ENCODE results near the gene TOM1L1.

The TOM1L1 gene

DNA sequence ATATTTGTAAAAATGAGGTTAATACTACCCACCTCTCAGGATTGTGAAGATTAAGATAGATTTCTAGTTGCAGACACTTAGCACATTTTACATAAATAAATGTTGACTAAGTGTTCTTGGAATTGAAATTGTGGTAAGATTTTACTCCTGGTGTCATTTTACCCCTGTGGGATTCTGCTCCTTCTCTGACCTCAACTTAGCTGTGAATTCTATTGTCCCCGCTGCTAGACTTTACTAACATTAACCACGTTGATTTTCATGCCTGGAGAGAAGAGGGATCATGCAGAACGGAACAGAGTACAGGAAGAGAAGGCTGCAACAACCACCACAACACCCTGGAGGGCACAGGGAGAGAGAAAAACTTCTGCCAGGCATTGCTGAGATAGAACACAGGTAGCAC lies 2.1 kb upstream of the TOM1L1 start:
- TF ChIP-seq Cebpa-rat (IDR thresholded peaks at IDR 0.05): no peak
- Histone ChIP-seq H3K4me3 (no peak overlapping the region), H3K27ac (no peak overlapping the region), H4K20me1 (no peaks in the 10 kb centered on the region), H3K4me2 (no peak overlapping the region), H3K27me3 (no peaks in the 10 kb centered on the region), H3K9ac (no peak overlapping the region), H3K36me3 (no peaks in the 10 kb centered on the region), H3K9me3 (peaks cover 10% of the 10 kb centered on the region; the same call in 1 of the 2 replicates), H3K4me1 (no peaks in the 10 kb centered on the region)

DNA sequence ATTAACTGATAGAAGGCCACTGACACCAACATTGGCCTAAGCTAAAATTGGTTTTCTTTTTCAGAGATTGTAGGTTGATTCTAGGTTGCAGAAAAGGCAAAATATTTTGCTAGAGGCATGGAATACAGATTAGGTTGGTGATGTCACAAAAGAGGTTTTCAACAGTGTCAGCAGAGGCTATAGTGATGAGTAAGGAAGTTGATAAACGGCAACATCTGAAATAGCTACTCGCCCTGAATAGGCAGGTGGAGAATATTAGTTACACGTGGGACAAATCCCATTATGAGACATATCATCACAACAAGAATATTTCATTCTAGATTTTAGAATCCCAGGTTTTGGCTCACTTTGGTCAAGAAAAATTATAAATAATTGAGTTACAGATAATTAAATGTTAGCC lies 1.5 kb upstream of the TOM1L1 start:
- no peaks in the 10 kb centered on the region for H3K4me1 ChIP-seq
- H3K27me3 ChIP-seq: no peaks in the 10 kb centered on the region
- TF ChIP-seq Cebpa-rat (IDR thresholded peaks at IDR 0.05): no peak
- H4K20me1 ChIP-seq: no peaks in the 10 kb centered on the region
- H3K4me3 ChIP-seq: no peak overlapping the region
- no peak overlapping the region for H3K4me2 ChIP-seq
- H3K9me3 ChIP-seq: peaks cover 10% of the 10 kb centered on the region; the same call in 1 of the 2 replicates
- no peak overlapping the region for H3K27ac ChIP-seq
- H3K9ac ChIP-seq: no peak overlapping the region
- no peaks in the 10 kb centered on the region for H3K36me3 ChIP-seq

DNA sequence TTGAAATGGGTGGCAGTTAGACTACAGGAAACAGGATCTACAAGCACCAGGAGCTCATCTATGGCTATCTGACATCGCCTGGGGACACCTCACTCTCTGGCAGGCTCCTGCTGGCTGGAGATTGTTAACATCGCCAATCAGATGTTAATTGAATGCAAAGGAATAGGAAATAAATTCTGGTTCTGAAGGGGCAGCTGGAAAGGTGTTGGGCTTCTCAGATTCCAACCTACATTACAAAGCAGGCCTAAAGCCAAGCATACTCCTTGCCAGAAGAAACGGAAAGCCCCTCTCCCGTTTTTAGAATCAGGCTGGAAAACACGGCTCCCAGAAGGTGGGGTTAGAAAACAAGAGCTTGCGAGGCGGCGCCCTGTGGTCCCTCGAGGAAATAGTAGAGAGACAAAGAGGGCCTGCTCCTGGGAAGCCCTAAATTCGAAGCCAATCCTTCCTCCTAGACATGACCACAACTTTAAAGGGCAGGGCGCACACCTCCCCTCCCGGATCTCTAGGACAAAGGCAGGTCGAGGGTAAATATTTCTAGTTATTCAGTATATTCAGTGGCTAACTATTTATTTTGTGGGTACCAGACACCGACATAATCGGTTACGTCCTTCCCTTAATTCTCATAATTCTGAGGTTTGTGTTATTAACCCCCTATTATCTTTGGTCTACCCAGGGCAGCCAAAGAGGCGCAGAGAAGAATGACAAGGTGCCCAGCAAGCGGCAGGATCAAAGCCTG lies 763 bp upstream of the TOM1L1 start:
- Histone ChIP-seq H3K4me2 (no peak overlapping the region), H3K4me3 (no peak overlapping the region), H3K27me3 (no peaks in the 10 kb centered on the region), H3K4me1 (no peaks in the 10 kb centered on the region), H3K9ac (no peak overlapping the region), H4K20me1 (no peaks in the 10 kb centered on the region), H3K9me3 (peaks cover 10% of the 10 kb centered on the region; the same call in 1 of the 2 replicates), H3K36me3 (no peaks in the 10 kb centered on the region), H3K27ac (no peak overlapping the region)
- TF ChIP-seq Cebpa-rat (IDR thresholded peaks at IDR 0.05): no peak

DNA sequence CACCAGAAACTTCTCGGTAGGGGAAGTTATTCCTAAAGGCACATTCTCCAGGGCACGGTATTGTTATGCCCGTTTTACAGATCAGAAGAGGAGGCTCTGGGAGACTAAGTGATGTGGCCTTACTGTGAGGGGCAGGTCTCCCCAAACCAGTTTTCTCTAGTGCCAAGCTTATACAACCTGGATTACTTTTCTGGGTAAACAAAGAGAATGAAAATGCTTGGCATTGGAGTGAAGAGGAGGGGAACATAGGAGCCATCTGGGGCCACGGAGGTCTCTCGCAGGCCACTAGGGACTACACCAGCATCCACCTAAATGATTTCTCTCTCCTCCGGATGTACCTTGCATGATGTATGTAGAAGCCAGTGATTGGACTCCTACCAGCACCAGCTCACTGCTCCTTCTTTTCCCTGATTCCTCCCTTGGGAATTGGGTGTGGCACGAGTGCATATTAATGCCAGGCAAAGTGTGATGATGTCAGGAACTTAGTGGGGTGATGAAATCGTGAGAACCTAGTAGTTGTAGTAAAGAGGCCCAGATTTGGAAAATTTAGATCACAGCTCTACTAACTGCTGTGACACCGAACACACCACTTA lies 674 bp downstream of the TOM1L1 start:
- Histone ChIP-seq H3K4me3 (no peak overlapping the region), H3K27ac (no peak overlapping the region), H3K4me1 (no peaks in the 10 kb centered on the region), H3K9me3 (peaks cover 10% of the 10 kb centered on the region; the same call in 1 of the 2 replicates), H3K27me3 (no peaks in the 10 kb centered on the region), H3K36me3 (no peaks in the 10 kb centered on the region), H3K4me2 (no peak overlapping the region), H3K9ac (no peak overlapping the region), H4K20me1 (no peaks in the 10 kb centered on the region)
- no peak for TF ChIP-seq Cebpa-rat (IDR thresholded peaks at IDR 0.05)

DNA sequence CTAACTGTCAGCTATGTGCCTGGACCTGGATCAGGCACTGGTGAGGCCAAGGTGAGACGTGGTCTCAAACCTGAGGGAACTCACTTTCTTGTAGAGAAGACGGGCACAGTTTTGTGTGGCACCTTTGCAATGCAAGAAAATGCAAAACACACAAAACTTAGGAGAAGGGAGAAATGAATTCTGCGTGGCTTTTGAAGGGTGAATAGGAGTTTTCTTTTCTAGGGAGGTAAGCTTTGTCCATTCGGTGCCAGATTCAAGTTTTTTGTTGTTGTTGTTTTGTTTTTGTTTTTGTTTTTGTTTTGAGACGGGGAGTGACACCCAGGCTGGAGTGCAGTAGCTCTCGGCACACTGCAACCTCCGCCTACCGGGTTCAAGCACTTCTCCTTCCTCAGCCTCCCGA lies 1.4 kb downstream of the TOM1L1 start:
- H4K20me1 ChIP-seq: no peaks in the 10 kb centered on the region
- no peak overlapping the region for H3K9ac ChIP-seq
- no peak overlapping the region for H3K4me2 ChIP-seq
- no peak for TF ChIP-seq Cebpa-rat (IDR thresholded peaks at IDR 0.05)
- no peak overlapping the region for H3K27ac ChIP-seq
- H3K36me3 ChIP-seq: no peaks in the 10 kb centered on the region
- peaks cover 10% of the 10 kb centered on the region; the same call in 1 of the 2 replicates for H3K9me3 ChIP-seq
- no peaks in the 10 kb centered on the region for H3K4me1 ChIP-seq
- no peaks in the 10 kb centered on the region for H3K27me3 ChIP-seq
- no peak overlapping the region for H3K4me3 ChIP-seq

DNA sequence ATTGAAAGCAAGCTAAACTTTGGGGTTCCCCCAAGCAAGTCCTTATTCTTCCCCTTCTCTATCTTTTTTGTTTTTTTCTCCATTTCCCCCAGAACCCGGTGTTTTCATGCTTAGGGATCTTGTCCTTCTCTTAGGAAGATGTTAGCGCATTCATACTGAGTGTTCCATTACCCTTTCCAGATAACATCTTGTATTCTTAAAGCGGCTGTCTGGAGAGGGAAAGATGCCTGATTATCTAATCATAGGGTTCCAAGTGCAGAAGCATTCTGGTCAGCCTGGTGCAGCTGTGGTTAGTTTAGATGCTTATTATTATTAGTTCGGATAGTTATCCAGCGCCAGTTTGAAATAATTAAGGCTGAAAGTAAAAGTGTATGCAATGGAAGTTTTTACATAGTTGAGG lies 2.0 kb downstream of the TOM1L1 start:
- Histone ChIP-seq H4K20me1 (no peaks in the 10 kb centered on the region), H3K4me2 (no peak overlapping the region), H3K4me3 (no peak overlapping the region), H3K9ac (no peak overlapping the region), H3K27me3 (no peaks in the 10 kb centered on the region), H3K4me1 (no peaks in the 10 kb centered on the region), H3K9me3 (peaks cover 10% of the 10 kb centered on the region; the same call in 1 of the 2 replicates), H3K27ac (no peak overlapping the region), H3K36me3 (no peaks in the 10 kb centered on the region)
- TF ChIP-seq Cebpa-rat (IDR thresholded peaks at IDR 0.05): no peak

DNA sequence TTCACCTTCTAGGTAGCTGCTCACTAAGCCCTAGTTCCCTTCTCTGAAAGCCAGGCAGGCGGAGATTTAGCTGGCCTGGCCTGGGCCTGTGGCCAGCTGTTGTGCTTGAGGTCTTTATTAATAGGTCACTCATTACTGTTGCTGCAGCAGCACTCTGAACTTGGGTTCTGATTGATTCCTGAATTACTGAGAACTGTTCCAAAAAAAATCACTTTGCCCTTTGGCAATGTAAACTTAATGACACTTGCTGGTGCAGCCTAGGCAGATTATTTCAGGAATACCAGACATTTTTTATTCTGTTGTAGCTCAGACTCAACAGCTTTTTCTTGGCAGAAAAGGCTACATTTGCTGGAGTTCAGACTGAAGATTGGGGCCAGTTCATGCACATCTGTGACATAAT lies 2.7 kb downstream of the TOM1L1 start:
- no peak overlapping the region for H3K4me3 ChIP-seq
- H3K4me1 ChIP-seq: no peaks in the 10 kb centered on the region
- H3K36me3 ChIP-seq: no peaks in the 10 kb centered on the region
- no peaks in the 10 kb centered on the region for H3K27me3 ChIP-seq
- no peak overlapping the region for H3K27ac ChIP-seq
- no peak for TF ChIP-seq Cebpa-rat (IDR thresholded peaks at IDR 0.05)
- H3K9ac ChIP-seq: no peak overlapping the region
- peaks cover 10% of the 10 kb centered on the region; the same call in 1 of the 2 replicates for H3K9me3 ChIP-seq
- H4K20me1 ChIP-seq: no peaks in the 10 kb centered on the region
- H3K4me2 ChIP-seq: no peak overlapping the region

DNA sequence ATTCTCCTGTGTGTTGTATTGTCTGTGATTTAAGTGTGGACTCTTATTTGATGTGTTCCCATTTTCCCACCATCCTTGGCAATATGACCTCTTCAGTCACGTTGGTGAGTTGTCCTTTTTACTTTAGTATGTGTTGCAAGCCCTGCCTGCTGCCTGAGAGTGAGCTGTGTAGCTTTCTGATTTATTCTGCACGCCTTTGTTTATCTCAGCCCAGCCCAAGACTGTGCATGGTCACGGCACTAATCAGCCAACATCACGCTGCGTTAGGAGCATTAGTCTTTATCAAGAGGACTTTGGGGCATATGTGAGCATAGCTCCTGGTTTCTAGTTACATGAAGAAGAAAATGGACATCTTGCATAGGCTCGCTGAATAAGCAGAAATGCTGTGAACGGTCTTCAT lies 6.0 kb downstream of the TOM1L1 start:
- no peak for TF ChIP-seq Cebpa-rat (IDR thresholded peaks at IDR 0.05)
- H3K4me2 ChIP-seq: no peak overlapping the region
- H3K4me3 ChIP-seq: no peak overlapping the region
- no peaks in the 10 kb centered on the region for H3K27me3 ChIP-seq
- no peaks in the 10 kb centered on the region for H3K36me3 ChIP-seq
- no peaks in the 10 kb centered on the region for H4K20me1 ChIP-seq
- no peaks in the 10 kb centered on the region for H3K4me1 ChIP-seq
- no peak overlapping the region for H3K9ac ChIP-seq
- no peak overlapping the region for H3K27ac ChIP-seq
- H3K9me3 ChIP-seq: no peaks in the 10 kb centered on the region

DNA sequence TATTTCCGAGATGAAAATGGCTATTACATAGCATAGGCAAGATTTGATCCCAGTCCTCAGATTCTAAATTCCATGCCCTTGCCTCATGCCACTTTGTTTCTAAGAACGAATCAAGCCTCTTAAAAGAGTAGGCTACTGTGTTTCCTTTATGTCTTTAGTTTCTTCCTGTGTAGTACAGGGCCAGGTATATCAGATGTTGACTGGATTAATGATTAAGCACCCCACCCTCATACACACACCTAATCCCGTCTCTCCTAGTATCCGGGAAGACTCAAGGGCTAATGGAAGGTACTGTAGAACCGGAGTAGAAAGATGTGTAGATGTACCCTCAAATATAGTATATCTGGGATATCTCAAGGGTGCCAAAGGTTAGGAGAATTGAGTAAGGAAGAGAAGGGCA lies 6.7 kb downstream of the TOM1L1 start:
- H3K9ac ChIP-seq: no peak overlapping the region
- H3K27ac ChIP-seq: no peak overlapping the region
- no peaks in the 10 kb centered on the region for H3K36me3 ChIP-seq
- no peaks in the 10 kb centered on the region for H4K20me1 ChIP-seq
- no peaks in the 10 kb centered on the region for H3K27me3 ChIP-seq
- no peaks in the 10 kb centered on the region for H3K9me3 ChIP-seq
- no peak overlapping the region for H3K4me2 ChIP-seq
- no peak for TF ChIP-seq Cebpa-rat (IDR thresholded peaks at IDR 0.05)
- H3K4me3 ChIP-seq: no peak overlapping the region
- no peaks in the 10 kb centered on the region for H3K4me1 ChIP-seq

DNA sequence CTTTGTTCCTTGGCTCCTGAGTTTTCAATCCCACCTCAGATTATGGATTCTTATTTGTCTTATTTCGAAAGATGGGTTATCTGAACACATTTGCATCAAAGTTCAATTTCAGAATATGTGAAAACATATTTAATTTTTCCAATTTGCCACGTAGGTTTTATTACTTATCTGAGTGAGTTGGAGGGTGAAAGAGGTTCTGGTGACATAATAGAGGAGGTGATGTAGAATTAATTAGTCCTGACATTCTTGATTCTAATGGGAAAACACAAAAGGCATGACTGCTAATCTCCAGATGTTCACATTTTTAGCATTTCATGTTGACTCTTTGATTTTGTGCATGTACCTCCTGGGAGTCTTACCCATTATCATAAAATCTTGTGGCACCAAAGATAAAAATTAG lies 9.1 kb downstream of the TOM1L1 start:
- H3K4me3 ChIP-seq: no peak overlapping the region
- no peak for TF ChIP-seq Cebpa-rat (IDR thresholded peaks at IDR 0.05)
- no peak overlapping the region for H3K4me2 ChIP-seq
- H3K27ac ChIP-seq: no peak overlapping the region
- no peaks in the 10 kb centered on the region for H4K20me1 ChIP-seq
- H3K27me3 ChIP-seq: no peaks in the 10 kb centered on the region
- no peaks in the 10 kb centered on the region for H3K36me3 ChIP-seq
- no peaks in the 10 kb centered on the region for H3K9me3 ChIP-seq
- no peaks in the 10 kb centered on the region for H3K4me1 ChIP-seq
- no peak overlapping the region for H3K9ac ChIP-seq
